NCI-H2227 (cell line): ENCODE results near the gene DDX24.

Experiments used
- DNase-seq: peaks from one replicate; lab custom pipeline; 2025; ENCODE audit not compliant: unreplicated experiment; lab: John Stamatoyannopoulos, UW

Gene DDX24

DNA sequence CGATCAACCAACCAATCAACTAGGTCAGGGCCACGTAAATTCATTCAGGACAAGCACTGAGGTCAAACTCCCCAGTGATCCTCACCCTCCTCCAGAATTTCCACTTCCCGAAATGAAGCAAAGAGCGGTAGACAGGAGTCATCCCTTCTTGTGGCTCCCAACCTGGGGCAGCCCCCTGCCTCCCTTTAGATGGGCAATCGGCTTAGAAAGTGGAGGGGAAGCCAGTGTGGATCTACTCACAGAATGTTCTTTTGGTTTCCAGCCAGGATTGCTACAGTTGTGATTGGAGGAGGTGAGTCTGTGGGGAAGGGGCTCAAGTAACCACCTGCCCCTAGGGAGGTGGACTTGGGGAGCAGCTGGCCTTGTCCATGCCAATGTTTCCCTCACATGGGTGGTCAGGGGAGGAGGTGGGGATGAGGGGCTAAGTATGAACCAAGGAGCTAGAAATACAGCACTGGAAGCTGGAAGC, 33.6 kb upstream of the DDX24 start:
- no peak for DNase-seq

DNA sequence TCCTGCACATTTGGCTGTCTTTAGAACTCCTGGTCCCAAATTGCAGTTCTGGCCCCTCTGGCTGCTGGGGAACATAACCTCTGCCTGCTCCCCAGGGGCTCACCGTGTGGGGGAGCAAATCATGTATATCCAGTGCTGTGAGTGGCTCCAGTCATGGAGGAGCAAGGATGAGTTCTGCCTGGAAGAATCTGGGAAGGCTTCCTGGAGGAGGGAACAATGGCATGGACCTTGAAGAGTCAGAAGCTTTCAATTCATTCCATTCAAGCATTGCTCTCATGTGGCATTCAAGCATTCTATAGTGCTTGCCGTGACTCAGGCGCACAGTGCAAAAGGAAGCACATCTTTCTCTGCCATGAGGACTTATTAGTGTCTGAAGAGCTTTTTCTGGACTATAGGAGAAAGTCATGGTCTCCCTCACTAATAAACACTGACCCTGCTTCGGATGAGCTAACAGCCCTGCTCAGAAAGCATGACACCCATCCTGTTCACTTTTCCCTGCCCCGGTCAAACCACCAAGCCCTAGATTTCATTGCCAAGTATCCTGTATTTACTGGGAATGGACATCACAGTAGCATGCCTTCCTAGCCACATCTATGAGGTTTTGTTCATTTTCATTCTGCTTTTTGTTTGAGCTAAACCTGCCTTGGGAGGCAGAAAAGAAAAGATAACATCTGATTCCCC, 33.0 kb upstream of the DDX24 start:
- DNase-seq, result no peak

DNA sequence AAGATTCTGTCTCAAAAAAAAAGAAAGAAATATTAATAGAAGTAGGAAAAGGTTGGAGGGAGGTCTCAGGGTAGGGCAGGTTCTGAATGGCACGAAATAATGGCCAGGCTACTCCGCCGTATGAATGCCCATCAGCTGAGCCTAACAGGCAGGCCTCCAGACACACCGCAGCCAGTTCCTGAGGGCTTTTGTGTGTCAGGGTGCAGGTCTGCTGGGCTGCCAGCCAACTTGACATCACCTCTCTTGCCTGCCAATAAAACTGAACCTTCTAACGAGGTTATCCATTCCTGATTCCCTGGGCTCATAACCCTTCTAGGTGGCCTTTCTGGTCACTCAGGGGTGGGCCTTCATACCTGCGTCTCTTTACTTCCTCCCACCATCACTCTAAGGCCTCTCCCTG, 32.5 kb upstream of the DDX24 start:
- no peak for DNase-seq

DNA sequence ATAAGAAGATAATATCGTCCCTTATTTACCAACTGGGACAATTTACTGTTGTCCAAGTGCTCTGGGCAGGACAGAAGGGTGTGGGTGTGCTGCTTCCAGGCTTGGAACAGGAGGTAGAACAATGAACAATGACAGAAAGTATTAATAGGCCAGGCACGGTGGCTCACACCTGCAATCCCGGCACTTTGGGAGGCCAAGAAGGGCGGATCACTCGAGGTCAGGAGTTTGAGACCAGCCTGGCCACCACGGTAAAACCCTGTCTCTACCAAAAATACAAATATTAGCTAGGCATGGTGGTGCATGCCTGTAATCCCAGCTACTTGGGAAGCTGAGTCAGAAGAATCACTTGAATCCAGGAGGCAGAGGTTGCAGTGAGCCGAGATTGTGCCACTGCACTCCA, 32.1 kb upstream of the DDX24 start:
- no peak for DNase-seq

DNA sequence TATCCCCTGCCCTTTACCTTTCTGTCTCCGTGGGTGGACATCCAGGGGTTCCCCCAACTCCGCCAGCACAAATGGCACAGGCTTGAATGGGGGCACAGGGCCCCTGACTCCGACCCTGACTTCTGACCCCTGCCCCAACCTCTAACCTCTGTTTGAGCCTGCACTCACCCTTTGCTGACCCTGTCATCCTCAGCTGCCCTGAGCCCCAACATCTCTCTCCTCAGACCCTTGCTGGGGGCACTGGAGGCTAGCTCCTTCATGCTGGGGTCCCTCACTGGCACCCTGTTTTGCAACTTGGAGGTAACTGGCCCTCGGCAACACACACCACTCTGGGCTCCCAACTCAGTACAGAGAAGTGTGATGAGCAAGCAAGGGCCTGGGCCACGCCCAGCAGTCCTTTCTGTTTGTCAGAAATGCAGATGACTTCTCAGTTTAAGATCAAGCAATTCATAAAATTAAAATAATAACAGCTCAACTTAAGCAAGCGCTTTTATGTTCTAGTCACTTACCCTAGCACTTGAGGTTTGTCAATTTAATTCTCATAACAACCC, 31.6 kb upstream of the DDX24 start:
- DNase-seq, result no peak

DNA sequence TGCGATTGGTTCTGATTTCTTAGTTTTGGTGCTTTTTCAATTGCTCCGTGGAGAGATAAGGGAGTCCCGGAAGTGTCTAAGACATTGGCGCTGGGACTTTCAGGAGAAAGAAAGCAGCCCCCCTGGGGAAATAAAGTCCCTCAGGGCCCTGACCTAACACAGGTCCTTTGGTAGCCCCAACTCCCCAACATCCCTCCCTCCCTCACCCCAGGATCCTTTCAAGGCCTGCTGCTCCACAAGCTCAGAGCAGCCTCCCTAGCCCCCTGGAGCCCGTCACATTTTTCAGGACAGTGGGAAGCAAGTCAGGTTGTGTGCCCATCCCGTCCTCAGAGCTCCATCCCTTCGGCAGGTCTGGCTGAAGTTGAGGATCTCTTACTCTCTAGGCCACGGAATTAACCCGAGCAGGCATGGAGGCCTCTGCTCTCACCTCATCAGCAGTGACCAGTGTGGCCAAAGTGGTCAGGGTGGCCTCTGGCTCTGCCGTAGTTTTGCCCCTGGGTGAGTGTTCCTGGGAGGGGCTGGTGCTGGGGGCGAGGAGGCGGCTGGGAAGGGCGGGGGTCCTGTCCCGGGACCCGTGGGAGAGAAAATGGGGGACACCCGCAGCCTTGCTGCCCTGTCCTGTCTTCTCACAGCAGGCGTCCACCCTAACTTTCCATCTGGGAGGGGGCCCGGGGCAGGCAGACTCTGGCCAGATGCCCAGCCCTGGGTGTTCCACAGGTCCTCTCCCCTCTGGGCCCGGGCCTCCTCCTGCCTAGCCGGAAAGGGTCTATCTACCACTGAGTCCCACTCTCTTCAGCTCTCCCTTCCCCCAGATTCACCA, 30.5 kb upstream of the DDX24 start:
- no peak for DNase-seq

DNA sequence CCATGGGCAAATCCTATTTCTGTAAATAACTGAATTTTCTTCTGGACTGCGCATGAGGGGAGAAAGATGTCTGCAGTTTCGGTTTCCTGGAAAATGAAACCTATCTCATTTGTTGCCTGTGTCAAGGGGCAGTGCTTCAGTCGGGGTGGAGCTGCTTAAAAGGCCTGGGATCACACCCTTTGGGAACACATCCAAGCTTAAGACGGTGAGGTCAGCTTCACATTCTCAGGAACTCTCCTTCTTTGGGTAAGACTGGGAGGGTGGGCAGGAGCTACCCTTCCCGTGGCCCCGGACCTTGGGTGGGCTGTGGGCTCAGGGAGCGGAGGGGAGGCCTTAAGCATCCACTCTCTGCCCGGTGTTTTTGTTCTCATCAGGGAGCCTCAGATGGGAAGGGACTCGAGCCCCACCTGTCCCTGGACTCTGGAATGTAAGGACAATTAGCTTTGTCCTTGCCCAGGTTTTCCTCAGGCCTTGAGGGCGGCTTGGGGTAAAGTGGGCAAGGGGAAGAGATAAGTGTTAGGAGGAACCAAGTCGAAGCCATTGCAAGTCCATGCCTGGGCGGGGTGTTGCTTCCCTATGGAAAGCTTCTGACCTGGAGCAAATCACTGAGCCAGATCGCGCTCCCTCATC, 29.7 kb upstream of the DDX24 start, which contains the start of gene IFI27:
Gene IFI27 (plus strand): TSS at position 185 of the 630 bp plus-strand sequence.
- DNase-seq, result no peak

DNA sequence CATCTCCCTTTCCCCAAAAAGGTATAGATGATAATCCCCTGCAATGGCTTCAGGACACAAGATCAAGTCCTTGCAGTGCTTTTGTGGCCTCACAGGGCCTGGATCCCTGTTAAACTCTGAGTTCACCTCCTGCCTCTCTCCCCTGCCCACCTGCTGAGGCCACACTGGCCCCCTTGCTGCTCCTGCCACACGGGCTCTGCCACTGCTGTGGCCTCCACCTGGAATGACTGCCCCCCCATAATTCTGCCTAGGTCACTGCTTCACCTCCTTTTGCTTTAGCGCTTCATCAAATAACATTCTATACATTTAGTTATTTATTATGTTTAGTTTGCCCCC, 28.9 kb upstream of the DDX24 start:
- DNase-seq, result no peak

DNA sequence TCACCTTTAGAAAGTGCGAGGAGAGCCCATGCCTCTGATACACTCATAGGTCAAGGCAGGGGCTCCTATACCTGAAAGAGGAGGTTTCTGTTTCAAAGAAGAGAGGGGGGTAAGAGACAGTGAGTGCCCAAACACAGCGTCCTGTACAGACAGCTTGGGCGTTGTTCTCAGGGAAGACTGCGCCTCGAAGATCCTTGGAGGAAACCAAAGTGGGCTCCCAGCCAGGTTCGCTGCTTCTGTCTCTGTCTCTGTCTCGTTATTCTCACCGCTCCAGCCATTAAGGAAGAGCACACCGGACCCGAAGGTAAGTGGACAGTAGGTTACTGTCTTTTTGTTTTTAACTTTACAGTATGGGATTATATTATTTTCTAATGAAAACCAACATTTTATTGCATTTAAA, 23.7 kb upstream of the DDX24 start:
- no peak for DNase-seq

DNA sequence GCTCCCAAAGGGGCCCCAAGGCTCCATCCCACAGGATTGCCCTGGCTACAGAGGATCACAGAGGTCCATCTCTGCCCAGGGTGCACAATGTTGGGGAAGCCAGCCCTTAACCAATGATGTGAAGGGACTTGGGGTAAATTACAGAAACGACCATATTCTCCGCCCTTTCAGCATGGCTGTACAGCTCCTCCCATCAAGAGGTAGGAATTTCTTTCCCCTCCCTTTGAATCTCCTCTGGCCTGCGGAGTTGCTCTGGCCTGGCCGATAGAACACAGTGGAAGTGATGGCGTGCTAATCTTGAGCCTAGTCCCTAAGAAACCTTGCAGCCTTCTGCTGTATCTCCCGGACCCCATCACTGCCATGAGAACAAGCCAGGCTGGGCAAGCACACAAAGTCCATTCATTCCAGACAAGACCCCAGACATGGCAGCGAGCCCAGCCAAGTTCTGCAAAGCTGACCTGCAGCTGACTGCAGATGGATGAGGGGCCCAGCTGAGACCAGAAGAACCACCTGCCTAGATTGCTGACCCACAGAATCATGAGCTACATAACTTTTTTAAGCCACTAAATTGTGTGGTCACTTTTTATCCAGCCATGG, 22.6 kb upstream of the DDX24 start:
- DNase-seq, result no peak

DNA sequence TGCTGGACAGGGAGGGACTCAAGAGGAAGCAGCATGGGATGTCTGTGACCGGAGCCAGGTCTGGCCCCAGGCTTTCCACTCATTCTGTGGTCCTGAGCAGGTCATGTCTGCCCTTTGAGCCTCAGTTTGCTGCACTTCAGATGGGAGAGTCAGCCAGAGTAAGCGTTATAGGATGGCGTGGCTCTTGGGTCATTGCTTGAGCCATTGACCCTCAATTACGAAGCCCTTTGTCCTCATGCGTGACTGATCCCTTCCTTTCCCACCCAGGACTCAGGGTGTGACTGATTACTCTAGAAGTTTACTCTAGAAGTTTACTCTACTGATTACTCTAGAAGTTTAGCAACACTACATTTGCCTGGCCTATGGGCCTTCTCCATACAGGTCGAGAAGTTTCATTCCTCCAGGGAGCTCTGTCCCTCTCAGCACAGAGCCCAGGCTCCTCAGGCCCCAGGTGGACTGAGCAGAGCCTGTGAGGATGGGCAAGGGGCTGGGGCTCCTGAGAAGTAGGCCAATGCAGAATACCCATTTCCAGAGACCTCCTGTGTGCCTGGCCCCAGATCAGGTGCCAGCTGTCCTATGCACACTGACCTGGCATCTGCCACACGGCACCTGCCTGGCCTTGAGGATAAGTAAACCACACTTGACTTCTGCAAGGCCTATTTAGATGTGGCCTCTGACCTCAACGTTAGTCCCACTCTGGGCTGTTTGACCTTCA, 21.9 kb upstream of the DDX24 start:
- DNase-seq, result no peak

DNA sequence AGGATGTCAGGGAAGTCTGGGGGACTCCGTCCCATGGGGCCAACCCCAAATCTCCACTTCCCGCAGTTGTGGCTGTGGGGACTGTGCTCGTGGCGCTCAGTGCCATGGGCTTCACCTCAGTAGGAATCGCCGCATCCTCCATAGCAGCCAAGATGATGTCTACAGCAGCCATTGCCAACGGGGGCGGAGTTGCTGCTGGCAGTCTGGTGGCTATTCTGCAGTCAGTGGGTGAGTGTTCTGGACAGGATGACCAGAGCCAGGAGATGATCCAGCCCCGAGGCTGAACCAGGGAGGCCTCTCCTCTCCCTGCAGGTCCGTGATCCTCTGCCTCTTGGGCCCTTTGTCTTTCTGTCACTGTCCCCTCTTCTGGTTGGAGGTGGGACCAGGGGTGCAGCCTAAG, 20.7 kb upstream of the DDX24 start:
- DNase-seq, result no peak

DNA sequence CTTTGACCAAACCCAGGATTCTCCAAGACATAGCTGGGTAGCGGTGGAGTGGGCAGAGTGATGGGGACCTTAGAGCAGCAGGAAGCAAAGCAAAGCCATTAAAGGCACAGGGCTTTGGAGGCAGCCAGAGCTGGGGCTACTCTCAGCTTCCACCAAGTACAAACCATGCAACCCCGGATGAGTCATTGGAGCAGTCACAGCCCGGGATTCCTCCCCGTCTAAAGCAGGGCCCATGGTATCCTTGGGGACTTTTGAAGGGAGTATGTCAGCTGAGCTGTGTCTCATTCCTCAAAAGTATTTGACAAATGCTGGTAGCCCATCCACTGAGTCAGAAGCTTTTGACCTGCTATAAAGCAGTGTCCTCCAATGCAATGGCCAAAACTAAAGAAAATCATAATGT, 19.8 kb upstream of the DDX24 start:
- DNase-seq, result no peak

DNA sequence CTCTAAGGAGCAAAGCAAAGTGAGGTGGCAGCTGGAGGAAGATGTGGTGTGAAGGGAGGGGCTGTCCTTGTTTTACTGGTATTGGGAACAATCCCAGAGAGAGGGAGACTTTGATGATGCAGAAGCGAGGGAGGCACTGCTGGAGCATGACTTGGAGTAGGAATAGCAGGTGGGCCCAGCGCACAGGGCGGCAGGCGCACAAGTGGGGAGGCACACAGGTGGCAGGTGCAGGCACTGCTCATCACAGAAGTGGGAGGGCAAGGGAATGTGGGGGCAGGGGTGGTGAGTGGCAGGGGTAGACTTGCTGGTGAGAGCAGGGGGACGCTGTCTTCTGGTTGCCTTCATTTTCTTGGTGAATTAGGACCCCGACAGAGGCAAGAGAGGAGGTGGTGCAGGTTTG, 18.0 kb upstream of the DDX24 start:
- DNase-seq, result no peak

DNA sequence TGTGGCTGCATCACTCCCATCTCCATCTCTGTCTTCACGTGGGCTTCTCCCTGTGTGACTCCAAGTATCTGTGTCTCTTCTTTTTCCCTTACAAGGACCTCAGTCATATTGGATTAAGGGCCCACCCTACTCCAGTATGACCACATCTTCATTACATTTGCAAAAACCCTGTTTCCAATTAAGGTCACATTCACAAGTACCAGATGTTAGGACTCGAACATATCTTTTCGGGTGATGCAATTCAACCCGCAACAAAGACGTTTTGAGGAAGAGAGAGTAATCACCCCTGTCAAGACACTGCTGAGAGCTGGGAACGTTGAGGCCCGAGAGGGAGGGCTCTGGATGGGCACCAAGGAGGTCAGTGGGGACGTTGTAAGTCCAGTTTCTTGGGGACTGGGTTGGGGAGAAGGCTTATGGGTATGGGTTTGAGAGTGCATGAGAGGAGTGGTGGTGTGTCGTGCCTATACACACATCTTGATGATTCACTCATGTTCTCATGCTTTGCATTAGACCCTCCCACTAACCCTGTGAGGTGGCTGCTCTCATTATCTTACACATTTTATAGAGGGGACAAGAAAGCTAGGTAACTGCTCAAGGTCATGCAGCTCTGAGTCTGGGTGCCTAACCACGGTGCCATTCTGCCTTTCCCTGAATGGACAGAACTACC, 17.5 kb upstream of the DDX24 start:
- no peak for DNase-seq

DNA sequence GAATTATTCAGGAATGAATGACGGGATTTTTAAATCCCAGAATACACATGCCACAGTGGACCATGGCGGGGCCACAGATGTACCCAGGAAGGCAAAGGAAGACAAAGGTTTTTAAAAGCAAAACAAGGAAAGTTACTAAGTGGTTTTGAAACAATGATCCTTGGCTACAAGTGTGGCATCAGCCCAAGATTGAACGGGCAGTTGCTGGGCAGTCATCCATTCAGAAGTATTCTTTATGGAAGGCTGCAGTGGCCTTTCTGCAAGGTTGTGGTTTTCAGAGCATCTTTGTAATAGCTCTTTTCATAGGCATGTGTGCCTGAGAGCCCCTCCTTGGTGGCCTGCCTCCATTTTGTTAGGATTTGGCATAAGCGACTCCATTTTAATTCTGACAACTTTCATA, 16.1 kb upstream of the DDX24 start:
- DNase-seq, result no peak

DNA sequence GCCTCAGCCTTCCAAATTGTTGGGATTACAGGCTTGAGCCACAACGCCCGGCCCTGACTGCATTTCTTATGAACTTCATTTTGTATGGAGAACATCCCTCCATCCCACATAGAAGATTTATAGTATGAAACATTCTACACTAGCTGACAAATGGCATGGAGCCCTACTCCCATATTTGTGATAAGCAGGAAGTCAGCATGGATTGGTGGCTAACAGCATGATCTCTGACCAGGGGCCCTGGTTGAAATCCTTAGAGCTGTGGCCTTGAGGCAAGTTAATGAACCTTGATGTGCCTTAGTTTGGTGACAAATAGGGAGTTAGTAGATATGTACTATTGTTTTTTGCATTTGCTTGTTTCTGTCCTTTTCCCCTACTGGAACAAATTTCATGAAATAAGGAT, 12.4 kb upstream of the DDX24 start:
- DNase-seq, result no peak

DNA sequence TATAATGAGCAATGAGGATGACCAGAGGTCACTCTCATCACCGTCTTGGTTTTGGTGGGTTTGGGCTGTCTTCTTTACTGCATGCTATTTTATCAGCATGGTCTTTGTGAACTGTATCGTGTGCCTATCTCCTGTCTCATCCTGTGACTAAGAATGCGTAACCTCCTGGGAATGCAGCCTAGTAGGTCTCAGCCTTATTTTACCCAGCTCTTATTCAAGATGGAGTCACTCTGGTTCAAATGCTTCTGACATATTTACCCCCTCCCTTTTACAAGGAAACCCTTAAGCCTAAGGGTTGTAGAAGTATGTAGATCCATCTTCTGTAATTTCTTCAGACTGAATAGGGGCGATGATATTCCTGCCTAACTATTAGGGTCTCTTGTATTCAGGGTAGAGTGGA, 8.5 kb upstream of the DDX24 start:
- DNase-seq, result no peak

DNA sequence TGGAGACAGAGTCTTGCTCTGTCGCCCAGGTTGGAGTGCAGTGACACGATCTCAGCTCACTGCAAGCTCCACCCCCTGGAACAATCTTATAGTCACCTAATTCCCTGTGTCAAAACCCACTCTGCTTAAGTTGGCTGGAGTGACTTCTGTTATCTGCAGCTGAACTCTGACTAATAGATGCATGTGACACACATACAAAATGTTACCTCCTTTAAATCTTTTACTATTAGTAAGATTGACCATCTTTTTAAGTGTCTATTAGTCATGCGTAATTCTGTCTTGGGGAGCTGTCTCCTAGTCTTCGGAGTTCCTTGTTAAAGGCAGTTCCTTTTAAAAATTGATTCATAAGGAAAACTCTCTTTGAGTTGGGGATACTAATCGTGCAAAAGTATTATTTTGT, 7.5 kb upstream of the DDX24 start:
- no peak for DNase-seq

DNA sequence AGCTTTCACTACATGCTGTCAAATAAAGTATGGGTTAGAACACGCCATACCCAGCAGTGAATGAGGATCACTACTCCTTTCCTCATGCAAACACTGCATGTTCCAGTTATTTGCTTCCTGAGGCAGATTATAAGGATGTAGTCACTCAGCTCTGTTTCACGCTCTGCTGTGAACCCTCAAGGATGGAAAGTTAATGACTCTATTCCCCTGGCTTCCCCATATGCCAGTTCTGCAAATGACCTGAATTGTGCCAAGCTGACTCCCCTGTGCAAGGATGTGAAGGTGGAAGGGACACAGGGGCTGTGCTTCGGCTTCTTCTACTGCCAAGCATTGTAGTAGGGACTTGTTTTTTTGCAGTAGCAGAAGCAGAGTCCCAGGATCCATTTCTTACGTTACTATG, 6.9 kb upstream of the DDX24 start:
- no peak for DNase-seq
